MM.1S (cell line): ENCODE data around the gene KCNT1.

ENCODE experiments used
- DNase-seq: peaks from one replicate; pipeline ENCODE4 v3.0.0-alpha.2; 2015
- H2AFZ ChIP-seq: fragments of 300-600 bp; sonication (generic); 2 replicates; pipeline ENCODE4 v1.6.0; 2016; ENCODE audit warnings: antibody characterized with exemption, low read length
- H3F3A ChIP-seq: fragments of 300-600 bp; sonication (generic); 2 replicates; pipeline ENCODE4 v1.6.1; 2016; ENCODE audit warnings: mild to moderate bottlenecking, antibody characterized with exemption, low read length, moderate library complexity, mixed read lengths; ENCODE audit not compliant: insufficient read depth
- H3K27ac ChIP-seq: fragments of 300-600 bp; sonication (generic); 2 replicates; pipeline ENCODE4 v1.5.1; 2016; ENCODE audit warnings: mild to moderate bottlenecking, low read length
- H3K27me3 ChIP-seq: fragments of 300-600 bp; sonication (generic); replicated peaks from 2 replicates; pipeline ENCODE4 v1.6.0; 2016; ENCODE audit warnings: low read length; ENCODE audit not compliant: insufficient read depth
- H3K36me3 ChIP-seq: fragments of 300-600 bp; sonication (generic); replicated peaks from 2 replicates; pipeline ENCODE4 v1.6.1; 2016; ENCODE audit warnings: mild to moderate bottlenecking, low read length, mixed read lengths; ENCODE audit not compliant: insufficient read depth
- H3K4me1 ChIP-seq: fragments of 300-600 bp; sonication (generic); 2 replicates; pipeline ENCODE4 v1.6.1; 2016; ENCODE audit warnings: low read length, mixed read lengths
- H3K4me2 ChIP-seq: fragments of 300-600 bp; sonication (generic); 2 replicates; pipeline ENCODE4 v1.6.0; 2016; ENCODE audit warnings: low read depth, low read length
- H3K4me3 ChIP-seq: fragments of 300-600 bp; sonication (generic); 2 replicates; pipeline ENCODE4 v1.5.1; 2016; ENCODE audit warnings: low read length, mixed read lengths
- H3K79me2 ChIP-seq: fragments of 300-600 bp; sonication (generic); 2 replicates; pipeline ENCODE4 v1.6.1; 2016; ENCODE audit warnings: mixed run types, low read length, mixed read lengths
- H3K9ac ChIP-seq: fragments of 300-600 bp; sonication (generic); 2 replicates; pipeline ENCODE4 v1.6.1; 2016; ENCODE audit warnings: low read length, mixed read lengths
- H3K9me2 ChIP-seq: fragments of 300-600 bp; sonication (generic); replicated peaks from 2 replicates; pipeline ENCODE4 v1.6.1; 2016; ENCODE audit warnings: mild to moderate bottlenecking, low read length, mixed read lengths; ENCODE audit not compliant: insufficient read depth
- H3K9me3 ChIP-seq: fragments of 300-600 bp; sonication (generic); replicated peaks from 2 replicates; pipeline ENCODE4 v1.6.1; 2016; ENCODE audit warnings: mild to moderate bottlenecking, low read length, mixed read lengths; ENCODE audit not compliant: insufficient read depth
- H4K20me1 ChIP-seq: fragments of 300-600 bp; sonication (generic); 2 replicates; pipeline ENCODE4 v1.6.1; 2016; ENCODE audit warnings: mild to moderate bottlenecking, low read length, moderate library complexity, mixed read lengths; ENCODE audit not compliant: insufficient read depth
- EZH2 ChIP-seq: fragments of 300-600 bp; sonication (generic); optimal IDR thresholded peaks from 2 replicates; pipeline ENCODE3; 2017; ENCODE audit warnings: low read depth, mild to moderate bottlenecking, antibody characterized with exemption, low read length, mixed read lengths
- EZH2phosphoT487 ChIP-seq: fragments of 300-600 bp; sonication (generic); IDR thresholded peaks from 2 replicates; pipeline ENCODE4 v1.6.1; 2018; ENCODE audit warnings: antibody characterized with exemption, low read length
- TF ChIP-seq, protein P1 (sequence below): fragments of 300-600 bp; sonication (generic); IDR thresholded peaks from 2 replicates; pipeline ENCODE4 v1.5.1; 2016; ENCODE audit warnings: antibody characterized with exemption, low read length, mixed read lengths

Gene KCNT1

DNA sequence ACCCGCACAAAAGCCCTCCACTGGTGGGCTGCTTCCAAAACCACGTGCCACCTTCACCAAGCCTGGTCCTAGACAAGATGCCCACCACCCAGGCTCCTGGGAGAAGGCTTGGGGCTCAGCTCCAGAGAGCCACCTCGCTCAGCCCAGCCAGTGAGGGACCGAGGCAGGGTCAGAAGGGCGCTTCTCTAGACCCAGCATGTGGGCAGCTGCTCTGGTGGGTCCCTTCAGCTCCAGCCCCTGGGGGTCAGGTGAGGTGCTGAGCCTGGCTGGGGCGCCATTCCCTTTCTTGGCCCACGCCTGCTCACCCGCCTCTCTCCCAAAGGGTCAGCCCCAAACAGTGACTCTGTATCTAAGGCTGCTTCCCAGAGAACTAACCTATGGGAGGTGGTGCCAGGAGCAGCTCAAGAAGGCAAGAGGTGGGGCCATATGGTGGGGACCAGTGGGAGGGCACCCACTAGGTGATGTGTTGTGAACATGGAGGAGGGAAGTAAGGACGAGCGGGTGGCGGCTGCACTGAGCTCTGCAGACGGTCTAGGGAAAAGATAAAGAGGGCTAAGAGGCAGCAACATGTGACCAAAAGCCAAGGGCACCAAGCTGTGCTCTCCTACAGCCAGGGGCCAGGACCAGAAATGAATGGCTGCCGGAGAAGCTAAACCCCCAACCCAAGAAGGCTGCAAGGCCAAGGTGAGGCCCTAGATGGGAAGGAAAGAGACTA lies 126.0 kb downstream of the KCNT1 start:
- no peaks in the 10 kb centered on the region for H3K27me3 ChIP-seq
- H4K20me1 ChIP-seq, result no peaks in the 10 kb centered on the region
- no peaks in the 10 kb centered on the region for H3K9me2 ChIP-seq
- no peaks in the 10 kb centered on the region for H3K4me1 ChIP-seq
- no peaks in the 10 kb centered on the region for H3K36me3 ChIP-seq
- H3K9ac ChIP-seq, result no peak overlapping the region
- H3F3A ChIP-seq, result no peaks in the 10 kb centered on the region
- H2AFZ ChIP-seq, result no peak overlapping the region
- no peak overlapping the region for H3K27ac ChIP-seq
- no peaks in the 10 kb centered on the region for H3K79me2 ChIP-seq
- TF ChIP-seq EZH2, result no peak
- TF ChIP-seq, protein P1, sequence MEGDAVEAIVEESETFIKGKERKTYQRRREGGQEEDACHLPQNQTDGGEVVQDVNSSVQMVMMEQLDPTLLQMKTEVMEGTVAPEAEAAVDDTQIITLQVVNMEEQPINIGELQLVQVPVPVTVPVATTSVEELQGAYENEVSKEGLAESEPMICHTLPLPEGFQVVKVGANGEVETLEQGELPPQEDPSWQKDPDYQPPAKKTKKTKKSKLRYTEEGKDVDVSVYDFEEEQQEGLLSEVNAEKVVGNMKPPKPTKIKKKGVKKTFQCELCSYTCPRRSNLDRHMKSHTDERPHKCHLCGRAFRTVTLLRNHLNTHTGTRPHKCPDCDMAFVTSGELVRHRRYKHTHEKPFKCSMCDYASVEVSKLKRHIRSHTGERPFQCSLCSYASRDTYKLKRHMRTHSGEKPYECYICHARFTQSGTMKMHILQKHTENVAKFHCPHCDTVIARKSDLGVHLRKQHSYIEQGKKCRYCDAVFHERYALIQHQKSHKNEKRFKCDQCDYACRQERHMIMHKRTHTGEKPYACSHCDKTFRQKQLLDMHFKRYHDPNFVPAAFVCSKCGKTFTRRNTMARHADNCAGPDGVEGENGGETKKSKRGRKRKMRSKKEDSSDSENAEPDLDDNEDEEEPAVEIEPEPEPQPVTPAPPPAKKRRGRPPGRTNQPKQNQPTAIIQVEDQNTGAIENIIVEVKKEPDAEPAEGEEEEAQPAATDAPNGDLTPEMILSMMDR, result no peak
- TF ChIP-seq EZH2phosphoT487, result no peak
- H3K4me2 ChIP-seq, result no peak overlapping the region
- no peak overlapping the region for H3K4me3 ChIP-seq
- H3K9me3 ChIP-seq, result no peaks in the 10 kb centered on the region
- no peak for DNase-seq

DNA sequence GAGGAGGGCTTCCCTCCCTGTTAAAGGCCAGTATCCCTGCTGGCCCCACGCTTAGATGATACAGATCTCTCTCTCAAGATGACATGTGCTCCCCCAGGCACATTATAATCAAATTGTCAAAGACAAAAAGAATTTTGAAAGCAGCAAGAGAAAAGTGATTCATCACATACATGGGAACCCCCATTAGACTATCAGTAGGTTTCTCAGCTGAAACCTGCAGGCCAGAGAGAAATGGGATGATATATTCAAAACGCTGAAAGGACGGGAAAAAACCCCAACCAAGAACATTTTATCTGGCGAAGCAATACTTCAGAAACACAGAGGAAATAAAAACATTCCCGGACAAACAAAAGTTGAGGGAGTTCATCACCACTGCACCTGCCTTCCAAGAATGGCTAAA lies 126.7 kb downstream of the KCNT1 start:
- no peak overlapping the region for H3K4me3 ChIP-seq
- no peaks in the 10 kb centered on the region for H3K36me3 ChIP-seq
- H4K20me1 ChIP-seq, result no peaks in the 10 kb centered on the region
- no peak overlapping the region for H2AFZ ChIP-seq
- H3F3A ChIP-seq, result no peaks in the 10 kb centered on the region
- no peak for DNase-seq
- no peaks in the 10 kb centered on the region for H3K9me3 ChIP-seq
- H3K9me2 ChIP-seq, result no peaks in the 10 kb centered on the region
- no peaks in the 10 kb centered on the region for H3K27me3 ChIP-seq
- no peak overlapping the region for H3K4me2 ChIP-seq
- H3K9ac ChIP-seq, result no peak overlapping the region
- no peak overlapping the region for H3K27ac ChIP-seq
- H3K79me2 ChIP-seq, result no peaks in the 10 kb centered on the region
- TF ChIP-seq, protein P1, result no peak
- TF ChIP-seq EZH2, result no peak
- TF ChIP-seq EZH2phosphoT487, result no peak
- no peaks in the 10 kb centered on the region for H3K4me1 ChIP-seq

DNA sequence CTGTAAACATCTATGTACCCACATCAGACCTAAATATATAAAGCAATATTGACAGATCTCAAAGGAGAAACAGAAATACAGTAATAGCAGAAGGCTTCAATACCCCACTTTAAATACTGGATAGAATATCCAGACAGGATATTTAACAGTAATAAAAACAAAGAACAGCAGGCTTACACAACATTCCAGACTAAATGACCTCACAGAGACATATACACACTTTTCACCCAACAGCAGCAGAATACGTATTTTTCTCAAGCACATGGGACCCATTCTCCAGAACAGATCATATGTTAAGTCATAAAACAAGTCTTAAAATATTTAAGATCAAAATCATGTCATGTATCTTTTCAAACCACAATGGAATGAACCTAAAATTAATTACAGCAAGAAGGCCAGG lies 128.5 kb downstream of the KCNT1 start:
- Histone ChIP-seq H3K9ac (no peak overlapping the region), H3K4me1 (no peaks in the 10 kb centered on the region), H3K27me3 (no peaks in the 10 kb centered on the region), H3K4me3 (no peak overlapping the region), H3K36me3 (no peaks in the 10 kb centered on the region), H3K9me3 (no peaks in the 10 kb centered on the region), H3K27ac (no peak overlapping the region), H3K9me2 (no peaks in the 10 kb centered on the region), H2AFZ (no peak overlapping the region), H3F3A (no peaks in the 10 kb centered on the region), H3K4me2 (no peak overlapping the region), H4K20me1 (no peaks in the 10 kb centered on the region), H3K79me2 (no peaks in the 10 kb centered on the region)
- TF ChIP-seq EZH2 (no peak), EZH2phosphoT487 (no peak)
- TF ChIP-seq, protein P1, result no peak
- no peak for DNase-seq
